ENCODE results near the gene GNAS-AS1. TPM values are rescaled to one million over a fixed set of nuclear protein-coding genes. Genes with fewer than 3 reads are reported as not detected.
"Not testable (repeated sequence)": the region's sequence is repeated elsewhere in the genome, so short reads cannot be mapped to it uniquely, and the experiment has no call there.

Gene GNAS-AS1
- total RNA-seq, 1 experiment from 2014 or later = not detected

GRCh38 chr20:58841539-58842264, 9.0 kb downstream of the GNAS-AS1 start:
- in situ Hi-C loops (cut with HindIII; ENCODE audit: low sequenced_read_pairs) = no loop called here
- DNase-seq (ENCODE audit: low spot score) = no peak

- in situ Hi-C loops (cut with HindIII; ENCODE audit: low sequenced_read_pairs) = no loop called here
- DNase-seq (ENCODE audit: low spot score) = no peak
Measured at GRCh38 chr20:58840816-58841538, 9.7 kb downstream of the GNAS-AS1 start.

GRCh38 chr20:58839991-58840747, 10.5 kb downstream of the GNAS-AS1 start:
- no peak for DNase-seq (ENCODE audit: low spot score)
- in situ Hi-C loops (cut with HindIII; ENCODE audit: low sequenced_read_pairs) = no loop called here

GRCh38 chr20:58839474-58839874, 11.2 kb downstream of the GNAS-AS1 start:
- DNase-seq (ENCODE audit: low spot score) = peak; percentile 18
- in situ Hi-C loops (cut with HindIII; ENCODE audit: low sequenced_read_pairs) = no loop called here

- no peak for DNase-seq (ENCODE audit: low spot score)
- in situ Hi-C loops (cut with HindIII; ENCODE audit: low sequenced_read_pairs) = no loop called here
Measured at GRCh38 chr20:58838174-58838573, 12.5 kb downstream of the GNAS-AS1 start.

GRCh38 chr20:58837717-58838116, 13.0 kb downstream of the GNAS-AS1 start:
- in situ Hi-C loops (cut with HindIII; ENCODE audit: low sequenced_read_pairs) = no loop called here
- no peak for DNase-seq (ENCODE audit: low spot score)

- DNase-seq (ENCODE audit: low spot score) = no peak
- in situ Hi-C loops (cut with HindIII; ENCODE audit: low sequenced_read_pairs) = no loop called here
Measured at GRCh38 chr20:58836616-58837204, 14.0 kb downstream of the GNAS-AS1 start.

- in situ Hi-C loops (cut with HindIII; ENCODE audit: low sequenced_read_pairs) = no loop called here
- no peak for DNase-seq (ENCODE audit: low spot score)
Measured at GRCh38 chr20:58835231-58835630, 15.5 kb downstream of the GNAS-AS1 start.

GRCh38 chr20:58833921-58834320, 16.8 kb downstream of the GNAS-AS1 start:
- in situ Hi-C loops (cut with HindIII; ENCODE audit: low sequenced_read_pairs) = no loop called here

GRCh38 chr20:58832457-58832856, 18.2 kb downstream of the GNAS-AS1 start:
- in situ Hi-C loops (cut with HindIII; ENCODE audit: low sequenced_read_pairs) = no loop called here
- DNase-seq (ENCODE audit: low spot score) = no peak

More at GRCh38 chr20:58833921-58834320, 16.8 kb downstream of the GNAS-AS1 start:
- no peak for DNase-seq (ENCODE audit: low spot score)

GRCh38 chr20:58829531-58829941, 21.2 kb downstream of the GNAS-AS1 start:
- in situ Hi-C loops (cut with HindIII; ENCODE audit: low sequenced_read_pairs) = no loop called here
- DNase-seq (ENCODE audit: low spot score) = peak; percentile 66

- in situ Hi-C loops (cut with HindIII; ENCODE audit: low sequenced_read_pairs); DNase-seq (ENCODE audit: low spot score): not testable (repeated sequence)
Measured at GRCh38 chr20:58828804-58829203, 21.9 kb downstream of the GNAS-AS1 start.

GRCh38 chr20:58828136-58828535, 22.6 kb downstream of the GNAS-AS1 start:
- DNase-seq (ENCODE audit: low spot score) = no peak
- in situ Hi-C loops (cut with HindIII; ENCODE audit: low sequenced_read_pairs) = no loop called here

- in situ Hi-C loops (cut with HindIII; ENCODE audit: low sequenced_read_pairs) = no loop called here
- no peak for DNase-seq (ENCODE audit: low spot score)
Measured at GRCh38 chr20:58826271-58826670, 24.4 kb downstream of the GNAS-AS1 start.

- DNase-seq (ENCODE audit: low spot score) = no peak
- in situ Hi-C loops (cut with HindIII; ENCODE audit: low sequenced_read_pairs) = no loop called here
Measured at GRCh38 chr20:58825450-58825849, 25.3 kb downstream of the GNAS-AS1 start.

- in situ Hi-C loops (cut with HindIII; ENCODE audit: low sequenced_read_pairs) = no loop called here
- DNase-seq (ENCODE audit: low spot score) = no peak
Measured at GRCh38 chr20:58824843-58825242, 25.9 kb downstream of the GNAS-AS1 start.

GRCh38 chr20:58822748-58823730, 27.7 kb downstream of the GNAS-AS1 start:
- no peak for DNase-seq (ENCODE audit: low spot score)
- in situ Hi-C loops (cut with HindIII; ENCODE audit: low sequenced_read_pairs) = no loop called here

- no peak for DNase-seq (ENCODE audit: low spot score)
Measured at GRCh38 chr20:58822149-58822548, 28.6 kb downstream of the GNAS-AS1 start.

More at GRCh38 chr20:58822149-58822548, 28.6 kb downstream of the GNAS-AS1 start:
- in situ Hi-C loops (cut with HindIII; ENCODE audit: low sequenced_read_pairs) = no loop called here

All from G401 (cell line).